ENCODE results near the gene PATE1. TPM values are rescaled to one million over a fixed set of nuclear protein-coding genes. Genes with fewer than 3 reads are reported as not detected.

PATE1 gene
- total RNA-seq, 1 donor from 2014 or later, result not detected

- no peak for DNase-seq
- Histone ChIP-seq H3K36me3 (no peaks in the 10 kb centered on the region), H3K27me3 (ENCODE audit: low read depth) (no peaks in the 10 kb centered on the region), H3K4me1 (peaks cover 4% of the 10 kb centered on the region), H3K9me3 (replicated peaks) (no peaks in the 10 kb centered on the region), H3K4me3 (no peak overlapping the region), H3K27ac (replicated peaks) (no peak overlapping the region)
- intact Hi-C loops (cut with micrococcal nuclease), result no loop called here
- TF ChIP-seq, protein P1, sequence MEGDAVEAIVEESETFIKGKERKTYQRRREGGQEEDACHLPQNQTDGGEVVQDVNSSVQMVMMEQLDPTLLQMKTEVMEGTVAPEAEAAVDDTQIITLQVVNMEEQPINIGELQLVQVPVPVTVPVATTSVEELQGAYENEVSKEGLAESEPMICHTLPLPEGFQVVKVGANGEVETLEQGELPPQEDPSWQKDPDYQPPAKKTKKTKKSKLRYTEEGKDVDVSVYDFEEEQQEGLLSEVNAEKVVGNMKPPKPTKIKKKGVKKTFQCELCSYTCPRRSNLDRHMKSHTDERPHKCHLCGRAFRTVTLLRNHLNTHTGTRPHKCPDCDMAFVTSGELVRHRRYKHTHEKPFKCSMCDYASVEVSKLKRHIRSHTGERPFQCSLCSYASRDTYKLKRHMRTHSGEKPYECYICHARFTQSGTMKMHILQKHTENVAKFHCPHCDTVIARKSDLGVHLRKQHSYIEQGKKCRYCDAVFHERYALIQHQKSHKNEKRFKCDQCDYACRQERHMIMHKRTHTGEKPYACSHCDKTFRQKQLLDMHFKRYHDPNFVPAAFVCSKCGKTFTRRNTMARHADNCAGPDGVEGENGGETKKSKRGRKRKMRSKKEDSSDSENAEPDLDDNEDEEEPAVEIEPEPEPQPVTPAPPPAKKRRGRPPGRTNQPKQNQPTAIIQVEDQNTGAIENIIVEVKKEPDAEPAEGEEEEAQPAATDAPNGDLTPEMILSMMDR (IDR thresholded peaks at IDR 0.05; ENCODE audit: borderline replicate concordance), result no peak
Measured at GRCh38 chr11:125773516-125773915, 27.4 kb downstream of the PATE1 start.

- TF ChIP-seq, protein P1 (IDR thresholded peaks at IDR 0.05; ENCODE audit: borderline replicate concordance), result no peak
- DNase-seq, result no peak
- intact Hi-C loops (cut with micrococcal nuclease), result no loop called here
- no peaks in the 10 kb centered on the region for H3K36me3 ChIP-seq
- no peaks in the 10 kb centered on the region for H3K27me3 ChIP-seq (ENCODE audit: low read depth)
- H3K27ac ChIP-seq (replicated peaks), result no peak overlapping the region
- H3K4me3 ChIP-seq, result no peak overlapping the region
- H3K4me1 ChIP-seq, result peaks cover 4% of the 10 kb centered on the region
- no peaks in the 10 kb centered on the region for H3K9me3 ChIP-seq (replicated peaks)
Measured at GRCh38 chr11:125777309-125777708, 31.2 kb downstream of the PATE1 start.

GRCh38 chr11:125778728-125779127 lies 32.6 kb downstream of the PATE1 start, which contains the start of gene PATE2:
Gene PATE2 (minus strand): TSS chr11:125778828. CDS start chr11:125778773, 55 bp downstream.
- intact Hi-C loops (cut with micrococcal nuclease), result no loop called here
- no peaks in the 10 kb centered on the region for H3K9me3 ChIP-seq (replicated peaks)
- H3K36me3 ChIP-seq, result no peaks in the 10 kb centered on the region
- H3K27me3 ChIP-seq (ENCODE audit: low read depth), result no peaks in the 10 kb centered on the region
- TF ChIP-seq, protein P1 (IDR thresholded peaks at IDR 0.05; ENCODE audit: borderline replicate concordance), result no peak
- no peak for DNase-seq
- no peaks in the 10 kb centered on the region for H3K4me1 ChIP-seq
- no peak within 1 kb of the TSS for H3K27ac ChIP-seq (replicated peaks)
- H3K4me3 ChIP-seq, result no peak within 1 kb of the TSS

- Histone ChIP-seq H3K27ac (replicated peaks) (no peak overlapping the region), H3K27me3 (ENCODE audit: low read depth) (no peaks in the 10 kb centered on the region), H3K4me3 (no peak overlapping the region), H3K9me3 (replicated peaks) (no peaks in the 10 kb centered on the region), H3K4me1 (no peaks in the 10 kb centered on the region), H3K36me3 (no peaks in the 10 kb centered on the region)
- no peak for DNase-seq
- intact Hi-C loops (cut with micrococcal nuclease), result no loop called here
- TF ChIP-seq, protein P1 (IDR thresholded peaks at IDR 0.05; ENCODE audit: borderline replicate concordance), result no peak
Measured at GRCh38 chr11:125784678-125785077, 38.6 kb downstream of the PATE1 start.

- Histone ChIP-seq H3K9me3 (replicated peaks) (peaks cover 13% of the 10 kb centered on the region), H3K4me1 (no peaks in the 10 kb centered on the region), H3K27ac (replicated peaks) (no peak within 1 kb of the TSS), H3K36me3 (no peaks in the 10 kb centered on the region), H3K4me3 (no peak within 1 kb of the TSS), H3K27me3 (ENCODE audit: low read depth) (no peaks in the 10 kb centered on the region)
- intact Hi-C loops (cut with micrococcal nuclease), result no loop called here
- TF ChIP-seq, protein P1 (IDR thresholded peaks at IDR 0.05; ENCODE audit: borderline replicate concordance), result no peak
- no peak for DNase-seq
Measured at GRCh38 chr11:125787827-125788226, 41.7 kb downstream of the PATE1 start, which contains the start of gene PATE3. Gene PATE3 (plus strand): TSS chr11:125788127. CDS start chr11:125788152, 25 bp downstream.
